K562 (cell line): ENCODE results near the gene NDUFB7. TPM values are rescaled to one million over a fixed set of nuclear protein-coding genes. Genes with fewer than 3 reads are reported as not detected.
A peak's percentile ranks its signal among the peaks of the same experiment; 100 is the strongest.

Experiments used
- ARNT ChIP-seq, 2 experiments: fragments of 450-650 bp; IDR thresholded peaks; 2 replicates each; pipeline ENCODE4 v1.6.1; 2016; ENCODE audit warnings: mild to moderate bottlenecking in 1 of 2
- CBX3 ChIP-seq, 2 experiments: IDR thresholded peaks; 1 replicate in 1 of 2; 2 replicates in 1 of 2; pipeline ENCODE4 v1.6.1; 2012; ENCODE audit warnings: inconsistent platforms in 2 of 2, low read length in 2 of 2, borderline replicate concordance in 1 of 2, control low read depth in 1 of 2
- DNMT1 ChIP-seq: fragments of 450-650 bp; IDR thresholded peaks from 2 replicates; pipeline ENCODE4 v1.6.1; 2016; ENCODE audit warnings: antibody characterized with exemption, mild to moderate bottlenecking
- KDM4B ChIP-seq, 2 experiments: fragments of 450-650 bp in 1 of 2; sonication (generic) in 1 of 2; IDR thresholded peaks; 2 replicates each; pipeline ENCODE4 v1.6.1; 2016 to 2017; ENCODE audit warnings: borderline replicate concordance in 2 of 2, antibody characterized with exemption in 1 of 2, low read depth in 1 of 2, mild to moderate bottlenecking in 1 of 2
- KDM5B ChIP-seq: fragments of 200-600 bp; sonication (generic); IDR thresholded peaks from 2 replicates; pipeline ENCODE4 v1.6.1; 2012; ENCODE audit warnings: low read depth, mild to moderate bottlenecking, moderate library complexity, low read length, control low read depth, inconsistent platforms; ENCODE audit not compliant: insufficient replicate concordance
- MAZ ChIP-seq, 2 experiments: fragments of 450-650 bp in 1 of 2; sonication (generic) in 1 of 2; formaldehyde crosslinking; IDR thresholded peaks in 1 of 2; conservative IDR thresholded peaks in 1 of 2; 2 replicates each; pipeline versions ENCODE4 v1.4.0 to v1.5.0; 2020; ENCODE audit warnings: mild to moderate bottlenecking in 1 of 2, missing genetic modification reagents in 1 of 2
- RBBP5 ChIP-seq: fragments of 200-600 bp; sonication (generic); IDR thresholded peaks from 2 replicates; pipeline ENCODE4 v1.6.1; 2012; ENCODE audit warnings: borderline replicate concordance, mild to moderate bottlenecking, low read length, control low read depth, inconsistent platforms; ENCODE audit not compliant: insufficient read depth, poor library complexity, severe bottlenecking
- SAP30 ChIP-seq: fragments of 200-600 bp; sonication (generic); IDR thresholded peaks from 2 replicates; pipeline ENCODE4 v1.6.1; 2012; ENCODE audit warnings: borderline replicate concordance, low read depth, mild to moderate bottlenecking, moderate library complexity, low read length, control low read depth, inconsistent platforms; ENCODE audit not compliant: insufficient read depth, poor library complexity, severe bottlenecking
- XRCC5 ChIP-seq: fragments of 200-400 bp; formaldehyde crosslinking; IDR thresholded peaks from 2 replicates; pipeline ENCODE4 v1.6.1; 2017; ENCODE audit warnings: low read depth, mild to moderate bottlenecking, low read length
- ZFP1 ChIP-seq: fragments of 450-650 bp; formaldehyde crosslinking; IDR thresholded peaks from 2 replicates; pipeline ENCODE4 v1.4.0; 2020; ENCODE audit warnings: mild to moderate bottlenecking, mixed read lengths
- polyA plus RNA-seq, 8 experiments: library from polyadenylated mRNA; depleted of rRNA in 4 of 8; stranded (reverse) in 5 of 8; unstranded in 3 of 8; fragments of >200 nt; fragmentation: Nextera tagmentation in 2 of 8; fragmentation: Illumina TruSeq in 1 of 8; extraction: Ambion mirVana in 2 of 8; extraction: Trizol in 1 of 8; gene quantifications; 2 replicates each; pipeline versions ENCODE4 v1.2.1 to v1.2.3, GENCODE V29; 2011 to 2014; ENCODE audit warnings: inconsistent platforms in 1 of 8, missing spikeins in 1 of 8
- total RNA-seq, 7 experiments: library from RNA; depleted of rRNA in 6 of 7; stranded (reverse); fragments of >200 nt in 6 of 7; fragmentation: Illumina TruSeq in 2 of 7; extraction: Trizol in 2 of 7; gene quantifications; 2 replicates each; pipeline versions ENCODE4 v1.2.1 to v1.2.3, GENCODE V29; 2011 to 2021; ENCODE audit warnings: low replicate concordance in 1 of 7
- TF ChIP-seq, protein P1 (sequence below): sonication (generic); formaldehyde crosslinking; IDR thresholded peaks from 2 replicates; pipeline ENCODE4 v1.8.1; 2023; ENCODE audit warnings: mild to moderate bottlenecking, missing genetic modification reagents
- TF ChIP-seq, protein P2 (sequence below): sonication (generic); formaldehyde crosslinking; IDR thresholded peaks from 2 replicates; pipeline ENCODE4 v1.8.1; 2023; ENCODE audit warnings: mild to moderate bottlenecking, missing genetic modification reagents
- TF ChIP-seq, protein P3 (sequence below): fragments of 250-450 bp; sonication (Bioruptor Pico); IDR thresholded peaks from 2 replicates; pipeline ENCODE4 v1.8.0; 2022; ENCODE audit warnings: inconsistent platforms, mild to moderate bottlenecking, moderate library complexity, borderline replicate concordance
- TF ChIP-seq, protein P4 (sequence below): fragments of 250-450 bp; sonication (Bioruptor Pico); IDR thresholded peaks from 2 replicates; pipeline ENCODE4 v1.4.0; 2020; ENCODE audit warnings: mild to moderate bottlenecking, moderate library complexity

The NDUFB7 gene
- total and polyA plus RNA-seq, 9 of the 15 experiments (the other 6 are each of a cell fraction or from before 2014, with no cell fraction given), result 14.9 to 842 (median 137) TPM

DNA sequence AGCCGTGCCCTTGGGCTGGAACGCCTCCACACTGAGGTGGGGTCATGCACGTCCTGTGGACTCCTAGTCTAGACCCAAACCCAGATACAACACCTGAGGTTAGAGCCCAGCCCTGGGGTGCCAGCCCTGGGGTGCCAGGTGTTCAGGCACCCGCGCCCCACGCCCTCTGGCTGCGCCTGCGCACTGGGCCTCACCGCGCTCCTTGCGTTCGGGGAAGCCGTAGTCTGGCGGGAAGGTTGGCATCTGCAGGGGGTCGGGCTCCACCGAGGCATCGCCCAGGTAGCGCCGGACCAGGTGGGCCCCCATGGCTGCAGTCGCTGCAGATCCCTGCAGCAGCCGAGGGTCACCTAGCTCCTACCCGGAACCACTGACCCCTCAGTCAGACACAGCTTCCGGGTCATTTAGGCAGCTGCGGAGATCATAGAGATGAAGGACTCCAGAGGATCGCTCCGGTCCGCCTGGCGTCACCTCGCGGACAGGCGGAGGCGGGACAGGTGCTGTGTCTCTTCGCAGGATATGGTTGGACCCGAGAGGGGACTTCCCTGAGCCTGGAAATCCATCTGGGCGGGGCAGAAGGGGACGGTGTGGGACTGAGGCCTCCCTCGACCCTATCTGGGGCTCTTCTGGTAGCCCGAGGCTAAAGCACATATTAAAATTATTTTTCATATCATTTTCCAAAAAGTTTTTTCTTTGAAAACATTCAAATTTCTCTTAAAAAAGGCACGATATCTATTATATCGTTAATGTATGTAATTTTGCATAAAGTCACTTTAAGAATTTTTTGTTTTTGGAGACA is at the start of gene NDUFB7 (continued):
- TF ChIP-seq RBBP5 (peak; percentile 96), KDM4B (IDR thresholded peaks at IDR 0.05; ENCODE audit: borderline replicate concordance in 2 of 2, low read depth in 1 of 2) (peak in 1 of 2 experiments; percentile 98; a peak in 2 of 4 replicates), CBX3 (IDR thresholded peaks at IDR 0.05; ENCODE audit: borderline replicate concordance in 1 of 2, low read length in 2 of 2) (peak in 1 of 2 experiments; percentile 84; a peak in 1 of 3 replicates), MAZ (CRISPR knock-in tag; conservative IDR thresholded peaks at IDR 0.05 in 1 of 2, IDR thresholded peaks at IDR 0.05 in 1 of 2) (peak; percentile 86 to 90), DNMT1 (no peak), ZFP1 (CRISPR knock-in tag) (no peak), SAP30 (peak; percentile 82), XRCC5 (peak; percentile 89), KDM5B (peak; percentile 79), ARNT (IDR thresholded peaks at IDR 0.05) (peak in 1 of 2 experiments; percentile 59; a peak in 2 of 4 replicates)
- TF ChIP-seq, protein P1, sequence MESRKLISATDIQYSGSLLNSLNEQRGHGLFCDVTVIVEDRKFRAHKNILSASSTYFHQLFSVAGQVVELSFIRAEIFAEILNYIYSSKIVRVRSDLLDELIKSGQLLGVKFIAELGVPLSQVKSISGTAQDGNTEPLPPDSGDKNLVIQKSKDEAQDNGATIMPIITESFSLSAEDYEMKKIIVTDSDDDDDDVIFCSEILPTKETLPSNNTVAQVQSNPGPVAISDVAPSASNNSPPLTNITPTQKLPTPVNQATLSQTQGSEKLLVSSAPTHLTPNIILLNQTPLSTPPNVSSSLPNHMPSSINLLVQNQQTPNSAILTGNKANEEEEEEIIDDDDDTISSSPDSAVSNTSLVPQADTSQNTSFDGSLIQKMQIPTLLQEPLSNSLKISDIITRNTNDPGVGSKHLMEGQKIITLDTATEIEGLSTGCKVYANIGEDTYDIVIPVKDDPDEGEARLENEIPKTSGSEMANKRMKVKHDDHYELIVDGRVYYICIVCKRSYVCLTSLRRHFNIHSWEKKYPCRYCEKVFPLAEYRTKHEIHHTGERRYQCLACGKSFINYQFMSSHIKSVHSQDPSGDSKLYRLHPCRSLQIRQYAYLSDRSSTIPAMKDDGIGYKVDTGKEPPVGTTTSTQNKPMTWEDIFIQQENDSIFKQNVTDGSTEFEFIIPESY (CRISPR knock-in tag), result peak; percentile 88
- TF ChIP-seq, protein P2, sequence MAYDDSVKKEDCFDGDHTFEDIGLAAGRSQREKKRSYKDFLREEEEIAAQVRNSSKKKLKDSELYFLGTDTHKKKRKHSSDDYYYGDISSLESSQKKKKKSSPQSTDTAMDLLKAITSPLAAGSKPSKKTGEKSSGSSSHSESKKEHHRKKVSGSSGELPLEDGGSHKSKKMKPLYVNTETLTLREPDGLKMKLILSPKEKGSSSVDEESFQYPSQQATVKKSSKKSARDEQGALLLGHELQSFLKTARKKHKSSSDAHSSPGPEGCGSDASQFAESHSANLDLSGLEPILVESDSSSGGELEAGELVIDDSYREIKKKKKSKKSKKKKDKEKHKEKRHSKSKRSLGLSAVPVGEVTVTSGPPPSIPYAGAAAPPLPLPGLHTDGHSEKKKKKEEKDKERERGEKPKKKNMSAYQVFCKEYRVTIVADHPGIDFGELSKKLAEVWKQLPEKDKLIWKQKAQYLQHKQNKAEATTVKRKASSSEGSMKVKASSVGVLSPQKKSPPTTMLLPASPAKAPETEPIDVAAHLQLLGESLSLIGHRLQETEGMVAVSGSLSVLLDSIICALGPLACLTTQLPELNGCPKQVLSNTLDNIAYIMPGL (CRISPR knock-in tag), result peak; percentile 64
- TF ChIP-seq, protein P3, sequence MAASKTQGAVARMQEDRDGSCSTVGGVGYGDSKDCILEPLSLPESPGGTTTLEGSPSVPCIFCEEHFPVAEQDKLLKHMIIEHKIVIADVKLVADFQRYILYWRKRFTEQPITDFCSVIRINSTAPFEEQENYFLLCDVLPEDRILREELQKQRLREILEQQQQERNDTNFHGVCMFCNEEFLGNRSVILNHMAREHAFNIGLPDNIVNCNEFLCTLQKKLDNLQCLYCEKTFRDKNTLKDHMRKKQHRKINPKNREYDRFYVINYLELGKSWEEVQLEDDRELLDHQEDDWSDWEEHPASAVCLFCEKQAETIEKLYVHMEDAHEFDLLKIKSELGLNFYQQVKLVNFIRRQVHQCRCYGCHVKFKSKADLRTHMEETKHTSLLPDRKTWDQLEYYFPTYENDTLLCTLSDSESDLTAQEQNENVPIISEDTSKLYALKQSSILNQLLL (CRISPR knock-in tag), result no peak
- TF ChIP-seq, protein P4, sequence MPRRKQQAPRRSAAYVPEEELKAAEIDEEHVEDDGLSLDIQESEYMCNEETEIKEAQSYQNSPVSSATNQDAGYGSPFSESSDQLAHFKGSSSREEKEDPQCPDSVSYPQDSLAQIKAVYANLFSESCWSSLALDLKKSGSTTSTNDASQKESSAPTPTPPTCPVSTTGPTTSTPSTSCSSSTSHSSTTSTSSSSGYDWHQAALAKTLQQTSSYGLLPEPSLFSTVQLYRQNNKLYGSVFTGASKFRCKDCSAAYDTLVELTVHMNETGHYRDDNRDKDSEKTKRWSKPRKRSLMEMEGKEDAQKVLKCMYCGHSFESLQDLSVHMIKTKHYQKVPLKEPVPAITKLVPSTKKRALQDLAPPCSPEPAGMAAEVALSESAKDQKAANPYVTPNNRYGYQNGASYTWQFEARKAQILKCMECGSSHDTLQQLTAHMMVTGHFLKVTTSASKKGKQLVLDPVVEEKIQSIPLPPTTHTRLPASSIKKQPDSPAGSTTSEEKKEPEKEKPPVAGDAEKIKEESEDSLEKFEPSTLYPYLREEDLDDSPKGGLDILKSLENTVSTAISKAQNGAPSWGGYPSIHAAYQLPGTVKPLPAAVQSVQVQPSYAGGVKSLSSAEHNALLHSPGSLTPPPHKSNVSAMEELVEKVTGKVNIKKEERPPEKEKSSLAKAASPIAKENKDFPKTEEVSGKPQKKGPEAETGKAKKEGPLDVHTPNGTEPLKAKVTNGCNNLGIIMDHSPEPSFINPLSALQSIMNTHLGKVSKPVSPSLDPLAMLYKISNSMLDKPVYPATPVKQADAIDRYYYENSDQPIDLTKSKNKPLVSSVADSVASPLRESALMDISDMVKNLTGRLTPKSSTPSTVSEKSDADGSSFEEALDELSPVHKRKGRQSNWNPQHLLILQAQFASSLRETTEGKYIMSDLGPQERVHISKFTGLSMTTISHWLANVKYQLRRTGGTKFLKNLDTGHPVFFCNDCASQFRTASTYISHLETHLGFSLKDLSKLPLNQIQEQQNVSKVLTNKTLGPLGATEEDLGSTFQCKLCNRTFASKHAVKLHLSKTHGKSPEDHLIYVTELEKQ, result no peak
